Measurements from ENCODE around the gene ANG.
"Not testable (repeated sequence)": the region's sequence is repeated elsewhere in the genome, so short reads cannot be mapped to it uniquely, and the experiment has no call there.

Gene ANG

GRCh38 chr14:20688167-20688839 lies at the start of gene ANG:
ANG (plus strand) TSS chr14:20688764; CDS start chr14:20693565, 4,801 bp downstream.
- DNase-seq, result no peak

DNA sequence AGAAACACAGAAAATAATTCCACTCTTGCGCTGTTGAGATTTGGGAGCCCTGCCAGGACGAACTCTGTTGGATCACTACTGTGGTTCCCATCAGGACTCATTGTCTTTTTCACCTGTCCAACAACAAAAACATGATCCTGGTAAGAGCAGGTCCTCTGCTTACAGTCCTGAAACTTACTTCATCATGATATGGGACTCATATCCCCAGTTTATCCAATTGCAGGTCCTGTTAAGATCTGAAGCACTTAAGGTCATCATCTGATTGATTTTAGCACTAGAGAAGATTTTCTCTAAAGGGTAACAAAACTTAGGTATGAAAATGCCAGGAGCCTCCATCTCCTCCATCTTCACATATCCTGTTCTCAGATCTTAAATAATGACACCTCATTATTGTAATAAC lies 47.0 kb upstream of the ANG start, which contains the start of gene OR6S1:
OR6S1 (minus strand) TSS at position 101 of the 400 bp plus-strand sequence; CDS start at position 101, 0 bp downstream.
- no peak for DNase-seq

DNA sequence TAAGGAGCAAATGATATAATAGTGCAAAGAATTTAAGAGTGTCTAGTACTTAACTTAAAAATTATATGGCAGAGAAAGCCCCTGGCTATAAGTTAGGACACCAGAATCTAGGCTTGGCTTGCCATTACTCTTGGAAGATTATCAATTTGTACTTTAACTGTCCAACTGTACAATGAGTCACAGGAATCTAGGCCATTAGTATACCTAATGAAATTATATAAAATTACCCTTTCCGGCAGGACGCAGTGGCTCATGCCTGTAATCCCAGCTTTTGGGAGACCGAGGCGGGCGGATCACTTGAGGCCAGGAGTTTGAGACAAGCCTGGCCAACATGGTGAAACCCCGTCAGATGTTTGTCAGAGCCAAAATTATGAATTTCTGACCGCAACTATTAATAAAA lies 46.4 kb upstream of the ANG start:
- no peak for DNase-seq

- not testable (repeated sequence) for DNase-seq
Observed at GRCh38 chr14:20642755-20643154, 45.8 kb upstream of the ANG start.

DNA sequence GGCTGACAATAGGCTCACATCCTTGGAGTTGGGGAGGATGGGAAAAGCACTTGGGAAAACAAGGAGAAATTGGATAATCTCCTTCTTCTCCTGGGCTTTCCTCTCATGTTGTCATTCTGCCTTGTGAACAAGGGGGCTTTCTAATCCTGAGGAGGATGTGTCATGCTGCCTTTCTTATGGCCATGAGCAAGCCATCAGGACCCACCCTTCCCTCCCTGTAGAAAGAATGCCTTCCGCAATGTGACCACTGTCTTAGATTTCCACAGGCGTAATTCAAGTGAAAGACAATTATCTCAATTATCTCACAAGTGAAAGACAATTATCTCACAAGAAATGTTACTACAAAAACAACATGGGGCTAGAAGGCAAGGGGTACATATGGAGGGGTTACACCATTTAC lies 44.0 kb upstream of the ANG start:
- no peak for DNase-seq

- DNase-seq, result no peak
Observed at GRCh38 chr14:20645481-20645880, 43.1 kb upstream of the ANG start.

- peak; percentile 75 for DNase-seq
Observed at GRCh38 chr14:20652996-20653975, 35.3 kb upstream of the ANG start.

- DNase-seq, result no peak
Observed at GRCh38 chr14:20655851-20656250, 32.7 kb upstream of the ANG start.

GRCh38 chr14:20656274-20656673 lies 32.3 kb upstream of the ANG start:
- DNase-seq, result no peak

DNA sequence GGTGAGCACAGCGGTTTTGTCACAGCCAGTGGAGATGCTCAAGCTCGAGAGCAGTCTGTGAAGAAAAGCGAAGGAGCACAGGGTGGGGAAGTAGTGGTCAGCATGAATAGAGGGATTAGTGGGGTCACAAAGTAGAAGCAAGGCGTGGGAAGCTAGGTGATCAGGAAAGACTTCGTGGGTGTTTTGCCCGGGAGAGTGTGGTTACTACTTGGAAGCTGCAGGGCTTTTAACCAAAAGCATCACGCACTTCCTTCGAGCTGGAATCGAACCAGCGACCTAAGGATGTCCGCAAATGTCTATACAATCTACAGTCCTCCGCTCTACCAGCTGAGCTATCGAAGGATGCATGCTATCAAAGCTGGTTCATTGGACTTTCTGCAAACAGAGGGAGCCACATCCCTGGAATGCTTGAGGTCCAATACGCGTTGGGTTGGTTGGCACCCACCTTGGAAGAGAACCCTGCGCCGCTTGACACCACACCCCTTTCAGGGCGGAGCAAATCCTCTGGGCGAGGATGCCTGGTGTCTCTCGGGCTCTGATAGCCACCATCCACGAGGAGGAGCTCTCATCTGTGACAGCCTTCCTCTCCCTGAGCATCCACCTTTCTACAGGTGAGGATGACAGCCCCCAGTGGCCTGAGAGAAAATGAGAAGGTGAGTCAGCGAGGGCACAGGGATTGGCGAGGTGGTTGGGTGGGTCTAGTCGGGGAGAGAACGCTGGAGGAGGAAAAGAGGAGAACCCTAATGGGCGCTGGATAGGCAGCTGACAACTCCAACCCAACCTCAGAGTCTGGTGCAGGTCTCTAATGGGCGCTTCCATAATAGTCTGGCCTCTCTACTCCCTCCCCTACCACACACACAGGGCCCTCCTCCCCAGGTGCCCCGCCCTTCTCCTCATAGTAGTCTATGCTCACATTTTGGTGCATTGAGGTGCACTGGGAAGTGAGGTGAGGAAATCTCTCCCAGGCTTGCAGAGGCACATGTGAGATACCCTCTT lies 31.1 kb upstream of the ANG start:
- peak; percentile 7 for DNase-seq

GRCh38 chr14:20658246-20658645 lies 30.3 kb upstream of the ANG start:
- DNase-seq, result no peak

- no peak for DNase-seq
Observed at GRCh38 chr14:20659336-20659735, 29.2 kb upstream of the ANG start.

GRCh38 chr14:20659813-20660395 lies 28.7 kb upstream of the ANG start:
- DNase-seq, result no peak

- no peak for DNase-seq
Observed at GRCh38 chr14:20661197-20661596, 27.4 kb upstream of the ANG start.

DNA sequence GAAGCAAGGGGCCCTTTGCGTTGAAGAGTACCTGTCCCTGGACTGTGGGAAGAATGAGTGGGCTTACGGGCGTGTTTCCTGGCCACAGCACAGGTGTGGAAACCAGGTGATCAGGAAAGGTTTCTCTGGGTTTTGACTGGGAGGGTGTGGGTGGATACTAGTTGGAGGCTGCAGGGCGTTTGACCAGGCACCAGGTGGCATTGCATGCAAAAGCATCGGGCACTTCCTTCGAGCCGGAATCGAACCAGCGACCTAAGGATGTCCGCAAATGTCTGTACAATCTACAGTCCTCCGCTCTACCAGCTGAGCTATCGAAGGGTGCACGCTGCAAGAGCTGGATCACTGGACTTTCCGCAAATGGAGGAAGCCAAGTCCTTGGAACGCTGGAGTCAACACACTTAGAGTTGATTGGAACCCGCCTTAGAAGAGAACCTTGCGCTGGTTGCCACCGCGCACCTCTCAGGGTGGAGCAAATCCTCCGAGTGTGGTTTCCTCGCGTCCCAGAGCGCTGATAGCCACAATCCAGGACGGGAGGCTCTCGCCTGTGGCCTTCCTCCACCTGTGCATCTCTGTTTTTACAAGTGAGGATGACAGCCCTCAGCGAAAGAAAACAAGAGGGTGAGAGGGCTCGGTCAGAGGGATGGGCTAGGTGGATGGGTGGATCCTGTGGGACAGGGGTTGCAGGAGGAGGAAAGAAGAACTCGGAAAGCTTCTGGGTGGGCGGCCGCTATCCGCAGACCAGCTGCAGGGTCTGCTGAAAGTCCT lies 25.4 kb upstream of the ANG start:
- peak; percentile 65 for DNase-seq

- DNase-seq, result not testable (repeated sequence)
Observed at GRCh38 chr14:20666400-20666961, 22.1 kb upstream of the ANG start.

DNA sequence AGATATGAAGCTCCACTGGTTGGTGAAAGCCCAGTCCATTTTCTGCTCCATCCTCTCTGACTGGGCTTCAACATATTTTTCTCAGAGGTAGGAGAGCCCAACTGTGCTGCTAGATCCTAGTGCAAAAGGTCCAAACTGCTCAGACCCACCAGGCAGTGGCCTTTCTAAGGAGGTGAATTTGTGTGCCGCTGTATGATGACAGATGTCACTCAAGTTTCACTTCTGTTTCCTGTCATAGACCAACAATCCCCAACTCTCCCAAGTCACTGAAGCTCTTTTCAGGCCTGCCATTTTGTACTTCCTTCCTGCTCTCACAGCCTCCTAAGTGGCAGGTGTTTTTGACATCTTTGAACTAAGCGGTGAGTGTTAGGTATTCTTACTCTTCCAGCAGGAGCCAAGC lies 20.6 kb upstream of the ANG start:
- no peak for DNase-seq

GRCh38 chr14:20668969-20669368 lies 19.6 kb upstream of the ANG start:
- DNase-seq, result no peak

- DNase-seq, result no peak
Observed at GRCh38 chr14:20671597-20672283, 16.8 kb upstream of the ANG start.

GRCh38 chr14:20675669-20676068 lies 12.9 kb upstream of the ANG start:
- no peak for DNase-seq

All from fibroblast of skin of right quadriceps (primary cell).